ENCODE results near the gene ZBTB12.

The ZBTB12 gene

DNA sequence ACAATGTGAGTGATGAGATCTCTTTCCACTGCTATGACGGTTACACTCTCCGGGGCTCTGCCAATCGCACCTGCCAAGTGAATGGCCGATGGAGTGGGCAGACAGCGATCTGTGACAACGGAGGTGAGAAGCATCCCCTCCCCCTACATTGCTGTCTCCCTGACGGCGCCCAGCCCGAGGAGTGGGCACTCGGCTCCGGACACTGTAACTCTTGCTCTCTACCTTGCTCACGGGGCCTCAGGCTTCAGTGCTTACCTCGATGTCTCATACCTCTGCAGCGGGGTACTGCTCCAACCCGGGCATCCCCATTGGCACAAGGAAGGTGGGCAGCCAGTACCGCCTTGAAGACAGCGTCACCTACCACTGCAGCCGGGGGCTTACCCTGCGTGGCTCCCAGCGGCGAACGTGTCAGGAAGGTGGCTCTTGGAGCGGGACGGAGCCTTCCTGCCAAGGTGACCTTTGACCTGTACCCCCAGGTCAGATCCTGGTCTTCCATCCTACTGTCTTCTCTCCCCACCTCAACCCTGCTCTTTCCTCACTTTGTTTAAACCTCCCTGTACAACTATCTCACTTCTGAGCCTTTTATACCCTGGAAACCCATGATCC lies 45.3 kb upstream of the ZBTB12 start:
- DNase-seq = no peak
- TF ChIP-seq, protein P1, sequence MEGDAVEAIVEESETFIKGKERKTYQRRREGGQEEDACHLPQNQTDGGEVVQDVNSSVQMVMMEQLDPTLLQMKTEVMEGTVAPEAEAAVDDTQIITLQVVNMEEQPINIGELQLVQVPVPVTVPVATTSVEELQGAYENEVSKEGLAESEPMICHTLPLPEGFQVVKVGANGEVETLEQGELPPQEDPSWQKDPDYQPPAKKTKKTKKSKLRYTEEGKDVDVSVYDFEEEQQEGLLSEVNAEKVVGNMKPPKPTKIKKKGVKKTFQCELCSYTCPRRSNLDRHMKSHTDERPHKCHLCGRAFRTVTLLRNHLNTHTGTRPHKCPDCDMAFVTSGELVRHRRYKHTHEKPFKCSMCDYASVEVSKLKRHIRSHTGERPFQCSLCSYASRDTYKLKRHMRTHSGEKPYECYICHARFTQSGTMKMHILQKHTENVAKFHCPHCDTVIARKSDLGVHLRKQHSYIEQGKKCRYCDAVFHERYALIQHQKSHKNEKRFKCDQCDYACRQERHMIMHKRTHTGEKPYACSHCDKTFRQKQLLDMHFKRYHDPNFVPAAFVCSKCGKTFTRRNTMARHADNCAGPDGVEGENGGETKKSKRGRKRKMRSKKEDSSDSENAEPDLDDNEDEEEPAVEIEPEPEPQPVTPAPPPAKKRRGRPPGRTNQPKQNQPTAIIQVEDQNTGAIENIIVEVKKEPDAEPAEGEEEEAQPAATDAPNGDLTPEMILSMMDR (IDR thresholded peaks at IDR 0.05; ENCODE audit: low read depth, low read length) = no peak
- Histone ChIP-seq H3K27me3 (ENCODE audit: insufficient read depth, low read depth, severe bottlenecking) (no peaks in the 10 kb centered on the region), H3K36me3 (peaks cover 15% of the 10 kb centered on the region), H3K4me3 (ENCODE audit: low read depth, low read length) (no peak overlapping the region), H3K27ac (no peak overlapping the region), H3K9me3 (ENCODE audit: severe bottlenecking) (no peaks in the 10 kb centered on the region)

DNA sequence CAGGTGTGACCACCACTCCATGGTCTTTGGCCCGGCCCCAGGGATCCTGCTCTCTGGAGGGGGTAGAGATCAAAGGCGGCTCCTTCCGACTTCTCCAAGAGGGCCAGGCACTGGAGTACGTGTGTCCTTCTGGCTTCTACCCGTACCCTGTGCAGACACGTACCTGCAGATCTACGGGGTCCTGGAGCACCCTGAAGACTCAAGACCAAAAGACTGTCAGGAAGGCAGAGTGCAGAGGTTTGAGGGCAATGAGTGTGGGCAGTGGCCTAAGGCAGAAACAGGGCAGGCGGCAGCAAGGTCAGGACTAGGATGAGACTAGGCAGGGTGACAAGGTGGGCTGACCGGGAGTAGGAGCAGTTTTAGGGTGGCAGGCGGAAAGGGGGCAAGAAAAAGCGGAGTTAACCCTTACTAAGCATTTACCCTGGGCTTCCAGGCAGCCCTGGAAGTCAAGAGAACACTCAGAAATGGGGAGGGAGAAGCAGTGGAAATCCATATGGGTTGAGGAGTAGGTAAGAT lies 44.5 kb upstream of the ZBTB12 start:
- TF ChIP-seq, protein P1 (IDR thresholded peaks at IDR 0.05; ENCODE audit: low read depth, low read length) = no peak
- peaks cover 8% of the 10 kb centered on the region for H3K36me3 ChIP-seq
- DNase-seq = no peak
- no peak overlapping the region for H3K27ac ChIP-seq
- no peaks in the 10 kb centered on the region for H3K27me3 ChIP-seq (ENCODE audit: insufficient read depth, low read depth, severe bottlenecking)
- no peak overlapping the region for H3K4me3 ChIP-seq (ENCODE audit: low read depth, low read length)
- no peaks in the 10 kb centered on the region for H3K9me3 ChIP-seq (ENCODE audit: severe bottlenecking)

DNA sequence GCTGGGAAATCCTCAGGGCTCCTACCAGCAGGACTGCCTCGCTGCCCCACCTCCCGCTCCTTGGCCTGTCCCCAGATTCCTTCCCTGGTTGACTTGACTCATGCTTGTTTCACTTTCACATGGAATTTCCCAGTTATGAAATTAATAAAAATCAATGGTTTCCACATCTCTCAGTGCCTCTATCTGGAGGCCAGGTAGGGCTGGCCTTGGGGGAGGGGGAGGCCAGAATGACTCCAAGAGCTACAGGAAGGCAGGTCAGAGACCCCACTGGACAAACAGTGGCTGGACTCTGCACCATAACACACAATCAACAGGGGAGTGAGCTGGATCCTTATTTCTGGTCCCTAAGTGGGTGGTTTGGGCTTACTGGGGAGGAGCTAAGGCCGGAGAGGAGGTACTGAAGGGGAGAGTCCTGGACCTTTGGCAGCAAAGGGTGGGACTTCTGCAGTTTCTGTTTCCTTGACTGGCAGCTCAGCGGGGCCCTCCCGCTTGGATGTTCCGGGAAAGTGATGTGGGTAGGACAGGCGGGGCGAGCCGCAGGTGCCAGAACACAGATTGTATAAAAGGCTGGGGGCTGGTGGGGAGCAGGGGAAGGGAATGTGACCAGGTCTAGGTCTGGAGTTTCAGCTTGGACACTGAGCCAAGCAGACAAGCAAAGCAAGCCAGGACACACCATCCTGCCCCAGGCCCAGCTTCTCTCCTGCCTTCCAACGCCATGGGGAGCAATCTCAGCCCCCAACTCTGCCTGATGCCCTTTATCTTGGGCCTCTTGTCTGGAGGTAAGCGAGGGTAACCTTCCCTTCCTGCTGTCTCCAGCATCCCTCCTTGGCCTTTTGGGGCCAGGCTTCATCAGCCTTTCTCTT lies 43.9 kb upstream of the ZBTB12 start, which contains the start of gene CFB:
Gene CFB, plus strand, starts transcription at position 589 of the 863 bp plus-strand sequence. Its CDS starts 127 bp downstream, at position 716.
- DNase-seq = no peak
- no peak within 1 kb of the TSS for H3K27ac ChIP-seq
- H3K9me3 ChIP-seq (ENCODE audit: severe bottlenecking) = no peaks in the 10 kb centered on the region
- no peak within 1 kb of the TSS for H3K4me3 ChIP-seq (ENCODE audit: low read depth, low read length)
- peaks cover under 1% of the 10 kb centered on the region for H3K36me3 ChIP-seq
- TF ChIP-seq, protein P1 (IDR thresholded peaks at IDR 0.05; ENCODE audit: low read depth, low read length) = no peak
- H3K27me3 ChIP-seq (ENCODE audit: insufficient read depth, low read depth, severe bottlenecking) = no peaks in the 10 kb centered on the region

DNA sequence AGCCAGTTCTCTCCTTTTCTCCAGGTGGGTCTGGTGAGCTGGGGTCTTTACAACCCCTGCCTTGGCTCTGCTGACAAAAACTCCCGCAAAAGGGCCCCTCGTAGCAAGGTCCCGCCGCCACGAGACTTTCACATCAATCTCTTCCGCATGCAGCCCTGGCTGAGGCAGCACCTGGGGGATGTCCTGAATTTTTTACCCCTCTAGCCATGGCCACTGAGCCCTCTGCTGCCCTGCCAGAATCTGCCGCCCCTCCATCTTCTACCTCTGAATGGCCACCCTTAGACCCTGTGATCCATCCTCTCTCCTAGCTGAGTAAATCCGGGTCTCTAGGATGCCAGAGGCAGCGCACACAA lies 43.2 kb upstream of the ZBTB12 start:
- Histone ChIP-seq H3K36me3 (no peaks in the 10 kb centered on the region; the same call in 1 of the 2 replicates), H3K4me3 (ENCODE audit: low read depth, low read length) (no peak overlapping the region), H3K27ac (no peak overlapping the region), H3K27me3 (ENCODE audit: insufficient read depth, low read depth, severe bottlenecking) (no peaks in the 10 kb centered on the region), H3K9me3 (ENCODE audit: severe bottlenecking) (no peaks in the 10 kb centered on the region)
- DNase-seq = no peak
- TF ChIP-seq, protein P1 (IDR thresholded peaks at IDR 0.05; ENCODE audit: low read depth, low read length) = no peak

DNA sequence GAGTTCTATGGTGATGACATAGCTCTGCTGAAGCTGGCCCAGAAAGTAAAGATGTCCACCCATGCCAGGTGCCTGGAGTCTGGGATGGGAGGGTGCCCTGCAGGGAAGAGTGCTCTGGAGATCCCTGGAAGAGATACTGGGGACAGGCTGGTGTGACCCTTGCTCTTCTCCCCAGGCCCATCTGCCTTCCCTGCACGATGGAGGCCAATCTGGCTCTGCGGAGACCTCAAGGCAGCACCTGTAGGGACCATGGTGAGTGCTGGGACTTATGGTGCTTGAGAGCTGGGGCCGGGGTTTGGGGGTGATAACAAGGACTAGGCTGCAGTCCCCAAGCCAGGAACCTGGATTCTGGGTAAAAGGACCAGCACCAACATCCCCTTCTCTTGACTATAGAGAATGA lies 41.9 kb upstream of the ZBTB12 start:
- H3K36me3 ChIP-seq = no peaks in the 10 kb centered on the region
- H3K27me3 ChIP-seq (ENCODE audit: insufficient read depth, low read depth, severe bottlenecking) = no peaks in the 10 kb centered on the region
- H3K9me3 ChIP-seq (ENCODE audit: severe bottlenecking) = no peaks in the 10 kb centered on the region
- no peak overlapping the region for H3K4me3 ChIP-seq (ENCODE audit: low read depth, low read length)
- no peak for DNase-seq
- TF ChIP-seq, protein P1 (IDR thresholded peaks at IDR 0.05; ENCODE audit: low read depth, low read length) = no peak
- no peak overlapping the region for H3K27ac ChIP-seq
